Skeletal muscle tissue (tissue), 4 donors: ENCODE measurements around the gene SH2B2. TPM values are rescaled to one million over a fixed set of nuclear protein-coding genes. Genes with fewer than 3 reads are reported as not detected.

Experiments
- H3K27ac ChIP-seq: one replicate; pipeline ENCODE4 v1.7.0; 2013; ENCODE audit warnings: mild to moderate bottlenecking, low read depth, low read length, inconsistent platforms
- H3K27me3 ChIP-seq, 3 donors: one replicate each; pipeline ENCODE4 v1.7.0; 2013; ENCODE audit warnings: low read length in 3 of 3; ENCODE audit not compliant: control insufficient read depth in 3 of 3, insufficient read depth in 3 of 3
- H3K36me3 ChIP-seq, 3 donors: one replicate each; pipeline ENCODE4 v1.7.0; 2013; ENCODE audit warnings: low read length in 3 of 3; ENCODE audit not compliant: control insufficient read depth in 3 of 3, insufficient read depth in 3 of 3
- H3K4me1 ChIP-seq, 3 donors: one replicate each; pipeline ENCODE4 v1.7.0; 2013; ENCODE audit warnings: low read length in 3 of 3, mild to moderate bottlenecking in 3 of 3; ENCODE audit not compliant: control insufficient read depth in 3 of 3, insufficient read depth in 3 of 3
- H3K4me3 ChIP-seq, 3 donors: one replicate each; pipeline ENCODE4 v1.7.0; 2013; ENCODE audit warnings: low read length in 3 of 3
- H3K9ac ChIP-seq, 3 donors: one replicate each; pipeline ENCODE4 v1.7.0; 2013; ENCODE audit warnings: low read length in 3 of 3, mild to moderate bottlenecking in 3 of 3, moderate library complexity in 2 of 3, low read depth in 1 of 3
- H3K9me3 ChIP-seq, 3 donors: one replicate each; pipeline ENCODE4 v1.7.0; 2013; ENCODE audit warnings: low read length in 3 of 3; ENCODE audit not compliant: control insufficient read depth in 3 of 3
- total RNA-seq: library from RNA; depleted of rRNA; stranded (reverse); fragments of >200 nt; gene quantifications from one replicate; pipeline ENCODE4 v1.2.3, GENCODE V29; 2014
- donor health status: Osteomylitis.

The SH2B2 gene
- total RNA-seq, 1 donor from 2014 or later, result 5.7 TPM

- H3K9ac ChIP-seq, result no peak overlapping the region
- no peak overlapping the region for H3K4me3 ChIP-seq
- no peaks in the 10 kb centered on the region for H3K9me3 ChIP-seq
- H3K27me3 ChIP-seq, result no peaks in the 10 kb centered on the region
- H3K36me3 ChIP-seq, result no peaks in the 10 kb centered on the region
- no peaks in the 10 kb centered on the region for H3K4me1 ChIP-seq
- no peak overlapping the region for H3K27ac ChIP-seq
These were observed 22.2 kb upstream of the SH2B2 start for GRCh38 chr7:102264367-102264891.

DNA sequence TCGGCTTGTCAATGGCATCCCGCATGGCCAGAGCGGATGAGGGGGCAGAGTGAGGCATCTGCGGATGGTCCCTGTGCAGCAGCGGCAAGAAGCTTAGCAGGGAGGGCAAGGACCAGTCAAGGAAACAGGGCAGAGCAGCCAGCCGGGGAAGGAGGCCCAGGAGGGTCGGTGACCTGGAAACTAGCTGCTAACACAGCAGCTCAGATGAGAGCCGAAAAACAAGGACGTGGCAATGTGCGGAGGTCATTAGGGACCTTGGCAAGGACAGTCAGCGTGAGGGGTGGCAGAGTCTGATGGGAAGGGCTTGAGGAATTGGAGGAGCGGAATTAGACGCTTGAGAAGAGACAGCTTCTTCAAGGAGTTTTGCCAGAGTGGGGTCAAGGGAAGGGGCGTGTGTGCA lies 20.1 kb upstream of the SH2B2 start:
- no peak overlapping the region for H3K9ac ChIP-seq
- H3K36me3 ChIP-seq, result no peaks in the 10 kb centered on the region
- no peaks in the 10 kb centered on the region for H3K27me3 ChIP-seq
- H3K4me3 ChIP-seq, result no peak overlapping the region
- no peak overlapping the region for H3K27ac ChIP-seq
- no peaks in the 10 kb centered on the region for H3K4me1 ChIP-seq
- no peaks in the 10 kb centered on the region for H3K9me3 ChIP-seq

DNA sequence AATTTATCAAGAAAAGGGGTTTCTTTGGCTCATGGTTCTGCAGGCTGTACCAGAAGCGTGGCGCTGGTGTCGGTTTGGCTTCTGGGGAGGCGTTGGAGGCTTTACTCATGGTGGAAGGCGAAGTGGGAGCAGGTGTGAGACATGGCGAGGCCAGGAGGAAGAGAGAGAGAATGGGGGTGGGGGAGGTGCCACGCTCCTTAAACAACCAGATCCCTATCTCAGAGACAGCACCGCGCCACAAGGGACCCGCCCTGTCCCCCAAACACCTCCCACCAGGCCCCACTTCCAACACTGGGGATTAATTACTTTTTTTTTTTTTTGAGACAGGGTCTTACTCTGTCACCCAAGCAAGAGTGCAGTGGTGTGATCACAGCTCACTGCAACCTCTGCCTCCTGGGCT lies 18.0 kb upstream of the SH2B2 start:
- Histone ChIP-seq H3K4me3 (no peak overlapping the region), H3K27me3 (no peaks in the 10 kb centered on the region), H3K9ac (no peak overlapping the region), H3K36me3 (no peaks in the 10 kb centered on the region), H3K27ac (no peak overlapping the region), H3K9me3 (no peaks in the 10 kb centered on the region), H3K4me1 (peaks cover 0 to 3% (median 0%) of the 10 kb centered on the region in 3 donors)

DNA sequence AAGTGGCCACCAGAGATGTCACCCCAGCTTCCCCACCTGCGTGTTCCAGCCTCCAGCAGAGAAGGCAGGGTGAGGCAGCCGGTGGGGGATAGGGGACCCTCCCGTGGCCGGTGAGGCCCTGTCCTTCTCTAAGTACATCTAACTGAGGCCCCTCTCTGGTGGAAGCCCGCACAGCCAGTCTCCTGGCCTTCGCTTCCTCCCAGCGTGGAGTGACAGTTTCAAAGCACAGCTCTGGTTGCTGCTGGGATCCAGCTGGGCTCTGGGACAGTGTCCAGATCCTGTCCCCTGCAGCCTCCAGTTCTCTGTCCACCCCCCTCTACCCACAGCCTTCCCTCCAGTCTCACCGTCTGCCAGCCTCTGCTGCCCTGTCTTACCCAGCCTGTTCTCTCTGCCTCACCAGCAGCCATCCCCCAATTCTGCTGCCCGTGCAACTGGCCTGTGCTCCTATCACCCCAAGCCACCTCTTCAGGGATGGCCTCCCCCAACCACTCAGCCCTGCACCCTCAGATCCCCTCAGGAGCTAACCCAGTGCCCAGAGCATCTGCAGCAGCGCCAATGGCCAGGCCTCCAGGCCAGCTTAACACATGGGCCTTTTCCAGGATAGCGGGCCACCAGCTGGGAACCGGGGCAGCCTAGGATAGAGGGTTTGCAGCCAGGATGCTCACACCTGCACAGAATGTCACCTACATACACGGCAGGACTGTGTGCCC lies 16.3 kb upstream of the SH2B2 start:
- H3K9ac ChIP-seq, result no peak overlapping the region
- no peaks in the 10 kb centered on the region for H3K36me3 ChIP-seq
- H3K9me3 ChIP-seq, result no peaks in the 10 kb centered on the region
- peaks cover 0 to 3% (median 0%) of the 10 kb centered on the region in 3 donors for H3K4me1 ChIP-seq
- no peak overlapping the region for H3K4me3 ChIP-seq
- no peaks in the 10 kb centered on the region for H3K27me3 ChIP-seq
- H3K27ac ChIP-seq, result no peak overlapping the region

DNA sequence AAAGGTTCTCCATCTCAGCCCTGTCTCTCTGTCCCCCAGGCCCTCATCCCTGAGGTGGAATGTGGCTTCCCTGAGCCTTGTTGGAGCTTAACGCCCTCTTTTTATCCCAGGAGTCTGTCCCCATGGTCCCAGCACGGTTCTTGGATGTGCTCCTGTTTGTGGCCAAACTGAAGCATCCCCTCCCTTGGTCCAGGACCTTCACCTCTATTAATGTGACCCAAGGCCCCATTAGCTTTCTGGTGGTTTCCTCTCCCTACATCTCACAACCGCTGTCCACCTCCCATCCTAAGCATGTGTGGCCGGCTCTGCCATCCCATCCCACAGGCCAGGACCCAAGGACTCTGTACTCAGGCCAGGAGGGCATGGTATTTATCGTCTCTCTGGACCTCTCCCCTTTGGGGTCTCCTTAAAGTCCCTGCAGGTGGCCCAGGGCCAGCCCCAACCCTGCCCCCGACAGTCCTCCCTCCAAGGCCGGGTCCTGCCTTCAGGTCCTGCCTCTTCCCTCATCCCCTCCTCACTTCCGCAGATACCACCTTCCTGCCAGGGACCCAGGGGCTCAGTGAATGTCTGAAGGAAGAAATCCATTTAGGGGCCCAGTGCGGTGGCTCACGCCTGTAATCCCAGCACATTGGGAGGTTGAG lies 15.4 kb upstream of the SH2B2 start:
- H3K27me3 ChIP-seq, result no peaks in the 10 kb centered on the region
- no peak overlapping the region for H3K9ac ChIP-seq
- H3K4me3 ChIP-seq, result no peak overlapping the region
- H3K36me3 ChIP-seq, result no peaks in the 10 kb centered on the region
- no peaks in the 10 kb centered on the region for H3K9me3 ChIP-seq
- H3K27ac ChIP-seq, result no peak overlapping the region
- H3K4me1 ChIP-seq, result peaks cover 0 to 3% (median 0%) of the 10 kb centered on the region in 3 donors

GRCh38 chr7:102272075-102272916 lies 14.4 kb upstream of the SH2B2 start:
- no peaks in the 10 kb centered on the region for H3K27me3 ChIP-seq
- no peak overlapping the region for H3K27ac ChIP-seq
- H3K9ac ChIP-seq, result no peak overlapping the region
- no peak overlapping the region for H3K4me3 ChIP-seq
- peaks cover 0 to 3% (median 0%) of the 10 kb centered on the region in 3 donors for H3K4me1 ChIP-seq
- no peaks in the 10 kb centered on the region for H3K9me3 ChIP-seq
- H3K36me3 ChIP-seq, result no peaks in the 10 kb centered on the region

- no peak overlapping the region for H3K27ac ChIP-seq
- no peak overlapping the region for H3K9ac ChIP-seq
- H3K9me3 ChIP-seq, result no peaks in the 10 kb centered on the region
- peaks cover 0 to 3% (median 0%) of the 10 kb centered on the region in 3 donors for H3K4me1 ChIP-seq
- H3K27me3 ChIP-seq, result no peaks in the 10 kb centered on the region
- H3K36me3 ChIP-seq, result no peaks in the 10 kb centered on the region
- H3K4me3 ChIP-seq, result no peak overlapping the region
These were observed 13.5 kb upstream of the SH2B2 start for GRCh38 chr7:102272917-102273748.

GRCh38 chr7:102273749-102274712 lies 12.6 kb upstream of the SH2B2 start:
- H3K36me3 ChIP-seq, result no peaks in the 10 kb centered on the region

More at GRCh38 chr7:102273749-102274712, 12.6 kb upstream of the SH2B2 start:
- Histone ChIP-seq H3K27ac (no peak overlapping the region), H3K27me3 (no peaks in the 10 kb centered on the region), H3K9ac (no peak overlapping the region), H3K4me3 (no peak overlapping the region), H3K4me1 (peaks cover 0 to 3% (median 0%) of the 10 kb centered on the region in 3 donors), H3K9me3 (no peaks in the 10 kb centered on the region)
